GM19023 (cell line): ENCODE data around the gene IQSEC1.

Source experiments
- ATAC-seq: cut with Tn5 transposase; IDR thresholded peaks from one replicate; pipeline ENCODE4 v1.9.1; 2021; ENCODE audit warnings: mild to moderate bottlenecking, moderate library complexity; ENCODE audit not compliant: unreplicated experiment

The IQSEC1 gene

DNA sequence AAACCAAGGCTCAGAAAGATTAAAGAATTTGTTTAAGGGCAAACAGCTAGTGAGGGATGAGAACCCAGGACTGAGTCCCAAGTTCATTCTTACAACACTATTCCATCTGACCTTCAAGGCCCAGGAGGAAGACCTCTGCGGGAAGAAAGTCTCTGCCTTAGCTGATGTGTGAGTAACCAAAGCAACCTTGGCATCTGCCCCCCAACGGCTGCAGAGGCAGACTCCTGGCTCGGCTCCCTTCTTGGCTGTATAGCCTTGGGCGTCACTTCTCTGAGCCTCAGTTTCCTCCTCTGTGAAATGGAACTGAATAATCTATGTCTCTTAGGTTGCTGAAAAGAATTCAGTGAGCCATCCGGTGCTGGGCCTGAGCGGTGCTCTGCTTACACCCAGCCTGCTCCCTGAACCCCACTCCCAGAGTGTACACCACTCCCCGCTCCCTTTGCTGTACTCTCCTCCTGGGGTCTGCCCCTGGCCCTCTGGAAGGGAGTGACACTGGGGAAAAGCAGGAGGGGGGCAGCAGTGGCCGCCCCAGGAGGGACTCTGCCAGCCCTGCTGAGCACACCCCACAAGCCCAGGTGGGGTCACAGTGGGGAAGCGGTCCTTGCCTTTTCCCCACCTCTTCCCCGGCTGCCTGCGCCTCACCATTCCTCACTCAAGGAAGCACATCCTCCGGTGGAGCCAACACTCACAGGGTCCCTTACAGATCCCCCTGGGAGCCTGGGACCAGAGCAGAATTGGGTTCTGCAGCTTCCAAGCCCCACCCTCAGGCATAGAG lies 97.3 kb downstream of the IQSEC1 start:
- ATAC-seq = no peak

DNA sequence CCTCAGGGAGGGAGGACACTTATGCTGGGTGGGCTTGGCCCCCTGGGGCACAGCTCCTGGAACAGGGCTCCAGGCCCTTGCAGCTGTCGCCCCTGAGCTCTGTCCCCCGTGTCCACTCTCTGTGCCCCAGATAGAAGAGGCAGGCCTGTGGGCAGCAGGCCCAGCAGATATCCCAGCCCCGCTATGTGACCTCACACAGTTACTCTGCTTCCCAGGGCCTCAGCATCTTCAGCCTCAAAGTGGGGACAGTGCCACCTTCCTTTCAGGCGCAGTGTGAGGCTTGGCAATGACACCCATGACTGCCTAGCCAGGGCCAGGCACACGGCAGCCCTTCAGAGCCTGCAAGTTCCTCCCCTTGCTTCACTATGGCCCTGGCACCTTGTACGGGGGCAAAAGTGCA lies 98.4 kb downstream of the IQSEC1 start:
- no peak for ATAC-seq

DNA sequence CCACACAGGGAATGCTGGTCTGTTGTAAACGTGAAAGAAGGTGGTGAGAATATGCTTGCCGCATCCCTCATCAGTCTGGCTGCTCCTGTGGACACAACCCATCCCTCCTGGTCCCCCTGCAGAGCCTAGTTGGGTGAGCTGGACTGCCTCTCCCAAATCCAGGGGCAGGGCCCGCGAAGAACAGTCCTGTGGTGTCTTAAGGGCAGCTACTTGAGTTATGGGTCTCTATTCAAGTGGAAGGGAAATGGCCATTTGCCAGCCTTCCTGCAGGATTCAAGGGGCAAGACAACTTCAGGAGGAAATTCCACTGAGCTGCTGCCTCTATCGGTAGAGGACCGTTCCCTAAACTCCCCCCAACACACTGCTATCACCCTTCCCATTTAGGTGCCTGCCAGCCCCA lies 98.9 kb downstream of the IQSEC1 start:
- ATAC-seq = no peak

DNA sequence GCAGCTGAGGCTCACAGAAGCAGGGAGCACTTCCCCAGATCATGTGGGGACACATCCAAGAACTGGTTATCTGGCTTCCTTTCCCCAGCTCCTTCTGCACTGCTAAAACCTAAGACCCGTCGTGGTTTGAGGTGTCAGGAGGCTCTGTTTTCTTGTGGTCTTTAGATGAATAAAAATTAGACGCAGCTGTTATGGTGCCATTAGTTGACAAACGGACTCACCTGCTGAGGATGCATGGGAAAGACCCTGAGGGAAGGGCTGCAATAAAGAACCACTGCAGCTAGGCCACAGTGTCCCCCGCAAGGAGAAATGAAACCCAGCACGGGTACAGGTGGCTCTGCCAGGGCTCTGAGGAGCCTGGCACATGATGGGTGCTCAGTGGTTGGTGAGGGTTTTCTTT lies 99.4 kb downstream of the IQSEC1 start:
- ATAC-seq = peak; percentile 44

DNA sequence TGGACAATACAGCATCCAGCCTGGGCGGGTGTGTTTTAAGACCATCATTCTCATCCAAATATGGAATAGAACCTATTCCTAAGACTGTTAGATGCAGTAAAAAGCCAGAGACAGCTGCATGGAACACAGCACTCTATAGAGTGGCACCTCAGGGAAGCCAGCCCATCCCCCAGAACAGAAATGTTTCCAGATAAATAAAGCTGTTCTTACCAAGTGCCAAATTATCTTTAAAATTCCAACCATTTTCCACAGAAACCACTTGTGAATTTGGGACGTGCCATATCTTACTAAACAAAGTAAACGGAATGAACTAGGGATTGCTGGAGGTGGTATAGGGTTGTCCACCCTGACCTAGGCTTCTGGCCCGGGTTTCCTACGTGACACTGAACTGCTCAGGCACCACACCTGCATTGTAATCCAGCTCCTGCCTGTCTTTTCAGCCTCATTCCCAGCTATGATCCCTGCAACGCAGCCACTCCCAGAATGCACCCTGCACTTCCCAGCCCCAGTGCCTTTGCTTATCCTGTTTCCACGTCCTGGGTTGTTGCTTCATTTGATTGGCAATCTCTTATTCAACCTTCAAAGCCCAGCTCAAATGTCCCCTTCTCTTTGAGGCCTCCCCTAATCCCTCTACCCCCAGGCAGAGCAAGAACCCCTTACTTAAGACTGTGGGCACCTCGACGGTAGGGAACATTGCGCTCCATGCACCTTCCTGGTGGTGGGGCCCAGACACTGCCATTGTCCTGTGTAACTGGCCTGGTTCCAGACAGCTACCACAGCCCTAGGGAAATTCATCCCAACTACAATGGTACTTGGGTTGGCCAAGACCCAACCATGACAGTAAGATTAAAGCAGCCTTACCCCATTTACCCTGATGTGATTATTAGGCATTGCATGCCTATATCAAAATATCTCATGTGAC lies 100.2 kb downstream of the IQSEC1 start:
- ATAC-seq = no peak

DNA sequence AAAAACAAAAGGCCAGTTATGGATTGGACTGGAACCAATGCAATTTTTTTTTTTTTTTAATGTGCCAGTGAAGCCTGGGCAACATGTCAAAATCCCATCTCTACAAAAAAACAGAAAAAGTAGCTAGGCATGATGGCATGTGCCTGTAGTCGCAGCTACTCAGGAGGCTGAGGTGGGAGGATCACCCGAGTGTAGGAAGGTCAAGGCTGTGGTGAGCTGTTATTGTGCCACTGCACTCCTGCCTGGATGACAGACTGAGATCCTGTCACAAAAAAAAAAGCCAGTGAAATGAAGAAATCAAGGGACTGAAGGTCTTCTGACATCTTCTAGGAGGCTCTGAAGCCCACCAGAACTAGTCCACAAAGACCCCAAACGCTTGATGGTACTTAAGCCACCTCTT lies 101.2 kb downstream of the IQSEC1 start:
- no peak for ATAC-seq

DNA sequence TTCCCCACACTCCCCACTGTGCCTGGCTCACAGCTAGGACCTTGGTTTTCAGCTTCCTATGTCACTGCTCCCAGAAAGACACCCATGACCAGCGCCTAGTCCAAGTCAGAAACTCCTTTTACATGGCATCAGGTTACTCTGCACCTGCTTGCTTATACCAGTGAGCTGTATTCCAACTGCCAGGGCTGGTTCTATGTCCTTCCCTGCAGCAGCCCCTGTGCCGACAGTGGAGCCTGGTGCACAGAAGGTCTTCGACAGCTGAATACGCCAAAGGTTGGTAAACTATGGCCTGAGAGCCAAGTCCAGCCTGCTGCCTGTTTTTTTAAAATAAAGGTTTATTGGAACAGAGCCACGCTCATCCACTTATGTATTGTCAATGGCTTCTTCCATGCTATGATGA lies 102.5 kb downstream of the IQSEC1 start:
- ATAC-seq = no peak

DNA sequence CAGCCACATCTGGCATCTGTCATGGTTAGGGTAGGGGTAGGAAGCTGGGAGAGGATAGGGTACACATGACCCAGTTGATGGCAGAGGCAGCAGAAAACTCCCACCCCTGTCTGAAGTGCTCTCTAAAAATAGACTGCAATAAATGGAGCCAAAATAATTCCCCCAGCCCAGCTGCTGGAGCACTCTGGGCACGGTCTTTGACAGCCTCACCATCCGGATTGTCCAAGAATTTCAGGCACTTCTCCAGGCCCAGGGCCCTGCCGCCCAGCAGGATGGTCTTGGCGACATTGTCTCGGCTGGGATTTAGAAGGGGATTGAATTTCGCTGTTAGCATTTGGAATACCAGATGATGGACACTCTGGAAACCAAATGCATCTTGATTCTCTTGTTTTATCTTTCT lies 103.7 kb downstream of the IQSEC1 start:
- ATAC-seq = no peak

DNA sequence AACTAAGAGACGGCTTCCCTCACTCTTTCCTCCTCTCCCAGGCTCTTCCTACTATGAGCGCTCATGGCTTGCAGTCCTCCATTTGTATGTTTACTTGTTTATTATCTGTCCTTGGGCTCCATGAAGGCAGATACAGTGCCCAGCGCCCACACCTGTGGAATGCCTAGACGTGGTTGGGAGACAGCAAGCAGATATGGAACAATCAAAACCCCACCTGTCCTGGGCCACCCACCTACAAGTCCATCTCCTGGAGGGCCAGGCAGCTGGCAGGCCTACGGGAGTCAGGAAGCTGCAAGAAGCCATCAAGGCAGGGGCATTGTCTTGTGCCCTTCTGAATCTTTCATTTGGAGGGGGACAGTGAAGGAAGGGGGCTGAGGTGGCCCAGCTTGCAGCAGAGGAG lies 104.7 kb downstream of the IQSEC1 start:
- no peak for ATAC-seq

DNA sequence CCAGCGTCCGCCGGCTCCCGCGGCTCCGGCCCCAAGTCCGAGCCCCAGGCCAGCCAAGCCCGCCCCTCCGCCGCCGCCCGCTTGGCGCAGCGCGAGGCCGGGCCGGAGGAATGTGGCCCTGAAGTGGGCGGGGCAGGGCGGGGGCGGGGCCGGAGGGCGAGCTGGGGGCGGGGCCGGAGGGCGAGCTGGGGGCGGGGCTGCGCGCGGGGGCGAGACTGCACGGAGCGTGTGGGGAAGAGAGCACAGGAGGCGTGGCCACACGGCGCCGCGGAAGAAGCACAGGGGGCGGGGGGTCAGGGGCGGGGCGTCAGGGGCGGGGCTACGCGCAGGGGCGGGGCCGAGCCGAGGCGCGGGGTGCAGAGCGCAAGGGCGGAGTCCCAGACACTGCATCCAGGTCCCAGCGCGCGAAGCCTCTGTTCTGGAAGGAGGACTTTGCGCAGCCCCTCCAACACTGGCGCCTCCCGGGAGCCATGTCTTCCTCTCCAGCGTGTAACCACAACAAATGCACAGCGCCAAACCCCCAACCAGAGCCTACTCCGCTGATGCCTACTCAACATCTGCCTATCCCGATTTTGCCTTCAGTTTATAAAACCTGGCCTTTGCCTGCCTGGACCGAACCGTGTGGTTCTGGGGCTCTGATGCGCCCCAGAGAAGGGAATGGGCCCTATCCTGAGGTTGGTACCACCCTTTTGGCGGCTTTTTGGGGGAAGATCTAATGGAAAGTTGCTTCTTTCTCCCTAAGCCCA lies 105.5 kb downstream of the IQSEC1 start:
- ATAC-seq = peak; percentile 63

DNA sequence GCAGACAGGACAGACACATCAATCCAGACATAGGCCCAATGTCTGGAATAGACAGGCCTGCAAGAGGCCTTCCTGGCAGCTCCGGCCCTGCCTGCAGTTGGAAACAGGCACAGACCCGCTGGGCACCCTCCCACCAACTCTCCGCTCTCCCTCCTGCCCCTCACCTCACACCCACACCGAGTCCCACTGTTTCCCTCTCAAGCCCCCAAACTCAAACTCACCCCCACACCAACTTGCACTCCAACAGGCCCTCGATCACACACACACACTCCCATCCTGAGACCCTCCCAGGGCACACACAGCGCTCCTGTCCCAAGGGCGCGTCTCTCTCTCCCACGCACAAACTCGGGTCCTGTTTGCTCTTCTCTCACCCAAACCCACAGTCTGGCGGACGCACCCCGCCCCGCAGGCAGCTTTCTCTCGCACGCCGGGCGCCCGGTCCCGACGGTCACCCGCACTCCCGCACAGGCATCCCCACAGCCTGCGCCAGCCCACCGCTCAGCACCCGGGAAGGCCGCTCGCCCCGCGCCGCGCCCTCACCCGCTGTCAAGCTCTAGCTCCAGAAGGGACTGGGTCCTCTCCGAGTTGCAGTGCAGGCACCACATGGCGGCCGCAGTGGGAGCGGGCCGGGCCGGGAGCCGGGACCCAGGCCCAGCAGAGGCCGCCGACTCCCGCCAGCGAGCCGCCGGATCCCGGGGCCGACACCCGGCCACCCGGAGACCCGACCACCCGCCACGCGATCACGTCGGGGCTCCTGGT lies 106.2 kb downstream of the IQSEC1 start:
- peak; percentile 22 for ATAC-seq

DNA sequence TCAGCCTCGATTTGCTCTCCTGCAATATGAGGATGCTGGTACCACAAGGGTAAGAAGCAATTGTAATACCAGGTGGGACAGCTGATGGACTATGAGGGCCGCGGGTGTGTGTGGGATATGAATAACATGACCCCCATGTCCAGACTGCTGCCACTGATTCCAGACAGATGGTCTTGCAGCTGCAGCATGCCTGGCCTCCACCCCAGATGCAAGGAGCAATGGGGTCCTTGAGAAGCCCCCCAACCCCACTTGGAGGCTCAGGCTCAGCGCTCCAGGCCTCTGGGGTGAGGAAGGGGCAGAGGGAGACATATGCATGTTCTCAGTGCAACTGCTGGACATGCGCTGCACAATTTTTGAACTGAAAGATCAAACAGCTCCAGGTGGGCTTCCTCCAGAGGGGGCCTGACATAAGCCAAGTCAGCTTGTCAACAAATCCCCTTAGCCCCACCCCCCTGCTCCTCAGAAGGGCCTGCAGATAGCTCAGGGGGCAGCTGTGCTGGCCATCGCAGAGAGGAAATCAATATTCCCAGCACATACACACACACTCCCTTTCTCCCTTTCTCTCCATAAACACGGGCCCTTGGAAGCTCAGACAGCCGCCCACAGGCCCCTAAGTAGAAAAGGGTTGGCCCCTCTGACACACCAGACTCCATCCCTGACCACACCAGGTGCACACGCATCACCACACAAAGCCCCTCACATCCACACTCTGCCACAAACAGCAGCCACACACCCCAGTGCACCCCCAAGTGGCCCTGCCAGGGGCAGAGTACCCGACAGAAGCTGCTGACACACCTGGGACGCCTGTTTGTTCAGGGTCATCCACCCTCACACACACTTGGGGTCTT lies 107.0 kb downstream of the IQSEC1 start:
- no peak for ATAC-seq

DNA sequence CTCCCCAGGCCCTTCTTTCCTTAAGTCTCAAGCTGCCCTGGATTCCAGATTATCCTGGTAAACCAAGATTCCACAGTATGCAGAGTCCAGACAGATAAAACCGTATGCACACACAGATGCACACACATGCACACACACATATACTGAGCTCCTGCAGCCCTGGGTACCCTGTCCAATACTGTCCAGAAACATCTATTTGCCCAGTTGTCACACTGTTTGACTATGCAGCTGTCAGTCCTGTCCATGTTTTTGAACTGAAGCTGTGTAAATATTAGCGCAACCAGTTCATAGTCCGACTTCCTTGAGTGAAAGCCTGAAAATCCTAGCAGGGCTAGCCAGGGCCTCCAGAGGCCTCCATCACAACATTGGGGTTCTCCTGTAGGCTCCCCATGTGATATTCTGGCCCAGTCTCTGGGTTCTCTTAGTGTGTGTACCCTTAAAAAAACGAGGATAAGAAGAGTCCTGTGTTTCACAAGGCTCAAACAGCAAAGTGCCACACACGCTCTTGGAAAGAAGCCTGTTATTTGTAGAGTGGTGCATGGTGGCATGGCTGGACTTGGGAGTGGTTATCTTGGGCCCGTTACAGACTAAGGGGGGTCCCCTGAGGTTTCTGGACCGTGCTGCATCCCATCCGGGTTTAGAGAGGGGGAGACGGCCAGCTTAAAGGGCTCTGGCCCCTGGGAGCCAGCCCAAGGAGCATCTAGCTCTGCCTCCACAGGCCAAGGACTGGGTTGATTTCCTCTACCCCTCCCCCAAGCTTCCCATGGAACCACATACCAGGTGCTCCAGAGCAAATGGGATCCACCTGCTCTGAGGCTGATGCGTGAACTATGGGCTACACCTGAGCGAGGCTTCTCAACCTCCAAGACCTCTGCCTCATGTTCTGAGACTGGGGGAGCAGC lies 108.3 kb downstream of the IQSEC1 start:
- ATAC-seq = no peak

DNA sequence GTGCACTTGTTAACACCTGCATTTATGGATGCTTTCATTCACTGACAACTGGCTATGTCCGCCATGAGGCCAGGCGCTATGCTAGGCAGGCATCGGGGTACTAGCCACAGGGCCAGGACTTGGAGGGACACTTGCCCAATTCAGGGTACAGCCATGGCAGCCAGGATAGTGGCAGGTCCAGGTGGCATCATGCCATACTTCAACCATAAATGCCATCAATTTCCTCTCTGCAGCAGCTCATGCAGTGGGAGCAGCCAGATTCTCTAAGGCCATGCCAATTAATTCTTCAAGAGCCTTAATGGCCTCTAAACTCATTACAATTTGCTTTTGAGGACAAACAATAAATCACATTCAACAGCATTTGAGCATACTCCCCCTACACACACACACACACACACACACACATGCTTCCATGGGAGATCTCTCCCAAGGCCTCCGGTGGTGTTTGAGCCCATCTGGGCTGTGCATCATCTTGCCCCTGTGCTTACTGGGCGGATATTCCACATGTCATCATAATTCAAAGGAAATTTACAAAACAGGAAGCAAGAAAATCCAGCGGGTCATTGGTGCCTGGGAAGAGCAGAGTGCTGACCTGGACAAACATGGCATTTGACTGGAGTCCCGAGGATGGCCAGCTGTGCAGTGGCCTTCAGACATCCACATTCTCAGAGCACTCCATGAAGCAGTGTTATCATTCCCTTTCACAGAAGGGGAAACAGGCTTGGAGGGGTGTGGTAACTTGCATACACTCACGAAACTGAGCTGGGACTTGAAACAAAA lies 109.1 kb downstream of the IQSEC1 start:
- ATAC-seq = no peak

DNA sequence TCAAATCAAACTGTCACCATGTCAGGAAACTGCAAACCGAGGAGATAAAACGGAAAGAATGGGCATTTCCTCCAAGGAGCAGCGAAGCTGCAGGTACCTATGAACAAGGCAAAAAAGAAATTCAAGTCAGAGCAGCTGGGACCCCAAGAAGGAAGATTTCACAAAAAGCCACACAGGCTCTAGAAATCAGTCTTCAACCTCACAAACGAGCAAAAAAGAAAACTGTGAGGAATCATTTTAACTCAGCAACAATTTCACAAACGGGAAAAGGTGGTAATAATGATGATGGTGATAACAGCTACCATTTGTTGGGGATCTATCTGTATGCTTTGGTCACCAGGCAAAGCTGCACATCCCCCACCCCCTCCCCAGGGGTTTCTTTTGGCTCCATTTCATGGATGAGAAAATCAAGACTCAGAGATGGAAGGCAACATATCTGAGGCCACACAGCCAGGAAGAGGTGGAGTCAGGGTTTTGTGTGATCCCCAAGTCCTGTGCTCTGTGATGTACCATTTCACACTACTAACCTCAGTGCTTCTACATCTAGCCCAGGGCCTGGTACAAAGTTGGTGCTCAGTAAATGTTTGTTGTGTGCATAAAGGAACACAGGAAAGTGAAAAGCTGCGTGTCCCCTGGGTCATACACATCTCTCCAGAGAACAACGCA lies 109.9 kb downstream of the IQSEC1 start:
- no peak for ATAC-seq

DNA sequence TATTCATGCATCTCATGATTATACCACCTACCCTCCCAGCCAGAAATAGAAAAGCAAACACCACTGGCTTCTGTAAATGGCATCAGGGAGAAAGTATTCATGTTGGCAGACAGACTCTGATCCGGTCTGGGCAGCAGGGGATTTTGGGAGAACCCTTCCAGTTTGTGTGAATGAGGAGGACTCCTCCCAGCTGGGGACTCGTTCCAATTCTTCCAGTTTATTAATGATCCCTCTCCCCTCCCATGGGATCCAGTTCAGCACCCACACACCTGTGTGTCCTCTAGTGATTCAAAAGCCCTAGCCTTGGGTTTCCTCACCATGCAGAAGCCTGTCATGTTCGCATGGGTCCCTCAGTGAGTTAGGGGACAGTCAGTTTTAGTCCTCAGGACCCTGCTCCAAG lies 110.9 kb downstream of the IQSEC1 start:
- no peak for ATAC-seq

DNA sequence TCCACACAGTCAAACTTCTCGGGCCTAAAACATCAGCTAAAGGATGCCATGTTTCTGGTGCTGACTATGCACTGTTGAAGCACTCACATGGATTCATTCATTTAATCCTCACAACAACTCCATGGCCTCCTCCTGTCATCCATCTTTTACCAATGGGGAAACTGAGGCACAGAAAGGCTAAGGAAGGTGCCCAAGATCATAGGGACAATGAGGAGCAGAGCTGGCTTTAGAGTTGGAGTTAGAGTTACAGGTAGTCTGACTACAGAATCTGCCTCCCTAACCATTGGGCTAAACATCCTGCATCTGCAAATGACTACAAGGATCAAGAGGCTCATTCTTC lies 111.6 kb downstream of the IQSEC1 start:
- ATAC-seq = no peak
